ENCODE data around the gene PCMT1.

DNA sequence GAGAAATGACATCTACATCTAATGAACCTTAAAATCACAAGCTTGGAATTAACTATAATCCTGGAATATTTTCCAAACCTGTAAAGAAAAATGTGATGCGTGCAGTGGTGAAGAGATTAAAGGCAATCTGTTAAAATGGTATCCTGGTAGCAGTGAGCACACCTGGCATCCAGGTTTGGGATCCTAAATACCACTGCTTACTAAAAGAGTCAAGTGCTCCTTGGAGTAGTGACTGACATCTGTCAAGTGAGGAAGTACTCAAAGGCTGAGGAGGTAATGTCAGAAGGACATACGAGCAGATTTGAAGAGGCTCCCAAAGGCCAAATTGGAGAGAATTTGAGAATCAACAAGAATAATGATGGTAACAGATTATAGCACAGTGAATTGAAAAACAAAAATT is 32.8 kb downstream of the PCMT1 start:
- TF ChIP-seq, protein P1, sequence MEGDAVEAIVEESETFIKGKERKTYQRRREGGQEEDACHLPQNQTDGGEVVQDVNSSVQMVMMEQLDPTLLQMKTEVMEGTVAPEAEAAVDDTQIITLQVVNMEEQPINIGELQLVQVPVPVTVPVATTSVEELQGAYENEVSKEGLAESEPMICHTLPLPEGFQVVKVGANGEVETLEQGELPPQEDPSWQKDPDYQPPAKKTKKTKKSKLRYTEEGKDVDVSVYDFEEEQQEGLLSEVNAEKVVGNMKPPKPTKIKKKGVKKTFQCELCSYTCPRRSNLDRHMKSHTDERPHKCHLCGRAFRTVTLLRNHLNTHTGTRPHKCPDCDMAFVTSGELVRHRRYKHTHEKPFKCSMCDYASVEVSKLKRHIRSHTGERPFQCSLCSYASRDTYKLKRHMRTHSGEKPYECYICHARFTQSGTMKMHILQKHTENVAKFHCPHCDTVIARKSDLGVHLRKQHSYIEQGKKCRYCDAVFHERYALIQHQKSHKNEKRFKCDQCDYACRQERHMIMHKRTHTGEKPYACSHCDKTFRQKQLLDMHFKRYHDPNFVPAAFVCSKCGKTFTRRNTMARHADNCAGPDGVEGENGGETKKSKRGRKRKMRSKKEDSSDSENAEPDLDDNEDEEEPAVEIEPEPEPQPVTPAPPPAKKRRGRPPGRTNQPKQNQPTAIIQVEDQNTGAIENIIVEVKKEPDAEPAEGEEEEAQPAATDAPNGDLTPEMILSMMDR (IDR thresholded peaks at IDR 0.05; ENCODE audit: poor library complexity): no peak
- no peak for TF ChIP-seq EZH2 (IDR thresholded peaks at IDR 0.05; ENCODE audit: borderline replicate concordance)
- no peak for TF ChIP-seq EZH2phosphoT487 (IDR thresholded peaks at IDR 0.05; ENCODE audit: low read depth, severe bottlenecking, unreplicated experiment)

All from hepatocyte (in vitro differentiated cells).